Lower lobe of right lung (tissue), 2 donors: ENCODE results near the gene WDR82. TPM values are rescaled to one million over a fixed set of nuclear protein-coding genes. Genes with fewer than 3 reads are reported as not detected.
"Not testable (repeated sequence)": the region's sequence is repeated elsewhere in the genome, so short reads cannot be mapped to it uniquely, and the experiment has no call there.

Experiments used
- ATAC-seq, 2 donors: fragments of 200-7000 bp; cut with Tn5 transposase; one replicate each; pipeline ENCODE4 v1.9.1; 2020 to 2022; ENCODE audit warnings: mild to moderate bottlenecking in 2 of 2, moderate library complexity in 2 of 2
- DNase-seq: peaks from one replicate; pipeline ENCODE4 v3.0.0-alpha.2; 2020
- H3K27ac ChIP-seq: fragments of 200-600 bp; one replicate; pipeline ENCODE4 v1.8.0; 2022
- H3K27me3 ChIP-seq: fragments of 200-600 bp; one replicate; pipeline ENCODE4 v1.8.0; 2022; ENCODE audit warnings: low read depth
- H3K36me3 ChIP-seq: fragments of 200-600 bp; one replicate; pipeline ENCODE4 v1.8.0; 2022; ENCODE audit warnings: mild to moderate bottlenecking
- H3K4me1 ChIP-seq: fragments of 200-600 bp; one replicate; pipeline ENCODE4 v1.8.0; 2022
- H3K4me3 ChIP-seq: fragments of 200-600 bp; one replicate; pipeline ENCODE4 v1.8.0; 2022; ENCODE audit warnings: mild to moderate bottlenecking
- H3K9me3 ChIP-seq: fragments of 200-600 bp; one replicate; pipeline ENCODE4 v1.8.0; 2022
- intact Hi-C: fragments of 100-400 bp; cut with DNase I; formaldehyde crosslinking; loops from one replicate; pipeline ENCODE4 v1.11.0; 2022
- total RNA-seq: library from RNA; stranded (reverse); fragmentation: NEBNext Ultra II Directional; extraction: Animal tissue kit (Norgen Biotek cat#: 25700); gene quantifications from one replicate; pipeline ENCODE4 v1.2.1, GENCODE V29; 2021
- TF ChIP-seq, protein P1 (sequence below): fragments of 200-600 bp; IDR thresholded peaks from one replicate; pipeline ENCODE4 v1.8.0; 2022; ENCODE audit warnings: antibody characterized with exemption, mild to moderate bottlenecking
- donor health status: DM: no; HTN: yes; CAD: no; lungs with severe emphysema.

The WDR82 gene
- total RNA-seq, 1 donor from 2014 or later = 60.2 TPM

- Histone ChIP-seq H3K9me3 (no peaks in the 10 kb centered on the region), H3K4me3 (no peak overlapping the region), H3K27ac (peak overlapping the region; percentile 27), H3K27me3 (no peaks in the 10 kb centered on the region), H3K36me3 (peaks cover 3% of the 10 kb centered on the region), H3K4me1 (peaks cover 26% of the 10 kb centered on the region)
- DNase-seq (no peak), ATAC-seq (no peak)
- TF ChIP-seq, protein P1, sequence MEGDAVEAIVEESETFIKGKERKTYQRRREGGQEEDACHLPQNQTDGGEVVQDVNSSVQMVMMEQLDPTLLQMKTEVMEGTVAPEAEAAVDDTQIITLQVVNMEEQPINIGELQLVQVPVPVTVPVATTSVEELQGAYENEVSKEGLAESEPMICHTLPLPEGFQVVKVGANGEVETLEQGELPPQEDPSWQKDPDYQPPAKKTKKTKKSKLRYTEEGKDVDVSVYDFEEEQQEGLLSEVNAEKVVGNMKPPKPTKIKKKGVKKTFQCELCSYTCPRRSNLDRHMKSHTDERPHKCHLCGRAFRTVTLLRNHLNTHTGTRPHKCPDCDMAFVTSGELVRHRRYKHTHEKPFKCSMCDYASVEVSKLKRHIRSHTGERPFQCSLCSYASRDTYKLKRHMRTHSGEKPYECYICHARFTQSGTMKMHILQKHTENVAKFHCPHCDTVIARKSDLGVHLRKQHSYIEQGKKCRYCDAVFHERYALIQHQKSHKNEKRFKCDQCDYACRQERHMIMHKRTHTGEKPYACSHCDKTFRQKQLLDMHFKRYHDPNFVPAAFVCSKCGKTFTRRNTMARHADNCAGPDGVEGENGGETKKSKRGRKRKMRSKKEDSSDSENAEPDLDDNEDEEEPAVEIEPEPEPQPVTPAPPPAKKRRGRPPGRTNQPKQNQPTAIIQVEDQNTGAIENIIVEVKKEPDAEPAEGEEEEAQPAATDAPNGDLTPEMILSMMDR = no peak
- intact Hi-C loops = no loop called here
Measured at GRCh38 chr3:52281981-52282801, 3.7 kb upstream of the WDR82 start.

GRCh38 chr3:52280050-52280461 lies 1.6 kb upstream of the WDR82 start:
- Histone ChIP-seq H3K27me3 (no peaks in the 10 kb centered on the region), H3K9me3 (no peaks in the 10 kb centered on the region), H3K4me1 (peaks cover 38% of the 10 kb centered on the region), H3K4me3 (no peak overlapping the region), H3K36me3 (peaks cover 7% of the 10 kb centered on the region), H3K27ac (peak overlapping the region; percentile 96)
- intact Hi-C loops = no loop called here
- TF ChIP-seq, protein P1 = no peak
- DNase-seq = no peak
- ATAC-seq = no peak

- no peaks in the 10 kb centered on the region for H3K27me3 ChIP-seq
- intact Hi-C loops = no loop called here
- DNase-seq (no peak), ATAC-seq (no peak)
- TF ChIP-seq, protein P1 = no peak
- peak overlapping the region; percentile 92 for H3K4me3 ChIP-seq
- H3K9me3 ChIP-seq = no peaks in the 10 kb centered on the region
- peak overlapping the region; percentile 96 for H3K27ac ChIP-seq
- peaks cover 12% of the 10 kb centered on the region for H3K36me3 ChIP-seq
- peaks cover 43% of the 10 kb centered on the region for H3K4me1 ChIP-seq
Measured at GRCh38 chr3:52279596-52279995, 1.1 kb upstream of the WDR82 start.

DNA sequence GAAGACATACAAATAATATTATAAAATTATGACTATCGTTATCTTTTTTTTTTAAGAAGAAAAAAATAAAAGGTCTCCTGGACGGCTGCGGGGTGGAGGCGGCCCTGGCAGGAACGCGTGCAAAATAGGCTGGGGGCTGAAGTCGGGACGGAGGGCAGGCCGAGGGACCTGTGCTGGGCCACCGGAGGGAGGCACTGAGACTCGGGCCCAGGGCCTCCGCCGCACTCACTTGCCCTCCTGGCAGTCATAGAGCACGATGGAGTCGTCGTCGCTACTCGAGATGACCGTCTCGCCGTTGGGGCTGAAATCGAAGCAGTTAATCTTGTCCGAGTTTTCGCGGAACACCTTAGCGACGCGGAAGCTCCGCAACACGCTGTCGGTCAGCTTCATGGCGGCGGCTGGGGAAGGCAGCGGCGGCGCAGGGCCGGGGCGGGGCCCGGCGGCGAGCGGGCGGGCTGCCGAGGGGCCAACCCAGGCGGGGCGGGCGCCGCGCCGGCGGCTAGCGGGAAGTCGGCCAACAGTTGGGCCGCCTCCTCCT lies 408 bp downstream of the WDR82 start:
- peak; percentile 88 to 91 for ATAC-seq
- DNase-seq = peak; percentile 83
- intact Hi-C loops = no loop called here
- Histone ChIP-seq H3K4me1 (peaks cover 58% of the 10 kb centered on the region), H3K27me3 (no peaks in the 10 kb centered on the region), H3K9me3 (no peaks in the 10 kb centered on the region), H3K27ac (peak overlapping the region; percentile 96), H3K4me3 (peak overlapping the region; percentile 92), H3K36me3 (peaks cover 26% of the 10 kb centered on the region)
- TF ChIP-seq, protein P1 = peak; percentile 49

- peak; percentile 87 for DNase-seq
- peak; percentile 59 to 71 for ATAC-seq
- no peaks in the 10 kb centered on the region for H3K27me3 ChIP-seq
- peak overlapping the region; percentile 92 for H3K4me3 ChIP-seq
- peaks cover 65% of the 10 kb centered on the region for H3K4me1 ChIP-seq
- TF ChIP-seq, protein P1 = no peak
- peak overlapping the region; percentile 96 for H3K27ac ChIP-seq
- H3K9me3 ChIP-seq = no peaks in the 10 kb centered on the region
- H3K36me3 ChIP-seq = peaks cover 33% of the 10 kb centered on the region
- intact Hi-C loops = no loop called here
Measured at GRCh38 chr3:52277071-52277964, 1.1 kb downstream of the WDR82 start.

- intact Hi-C loops, H3K27ac ChIP-seq, H3K9me3 ChIP-seq, ATAC-seq, H3K27me3 ChIP-seq, DNase-seq: not testable (repeated sequence)
- Histone ChIP-seq H3K4me1 (peaks cover 82% of the 10 kb centered on the region), H3K36me3 (peaks cover 42% of the 10 kb centered on the region), H3K4me3 (peak overlapping the region; percentile 92)
Measured at GRCh38 chr3:52274781-52275180, 3.7 kb downstream of the WDR82 start.
